ENCODE data around the gene VEGFA. TPM values are rescaled to one million over a fixed set of nuclear protein-coding genes. Genes with fewer than 3 reads are reported as not detected.

Gene VEGFA
- total and polyA plus RNA-seq, 2 experiments from 2014 or later: 148 to 179 TPM

DNA sequence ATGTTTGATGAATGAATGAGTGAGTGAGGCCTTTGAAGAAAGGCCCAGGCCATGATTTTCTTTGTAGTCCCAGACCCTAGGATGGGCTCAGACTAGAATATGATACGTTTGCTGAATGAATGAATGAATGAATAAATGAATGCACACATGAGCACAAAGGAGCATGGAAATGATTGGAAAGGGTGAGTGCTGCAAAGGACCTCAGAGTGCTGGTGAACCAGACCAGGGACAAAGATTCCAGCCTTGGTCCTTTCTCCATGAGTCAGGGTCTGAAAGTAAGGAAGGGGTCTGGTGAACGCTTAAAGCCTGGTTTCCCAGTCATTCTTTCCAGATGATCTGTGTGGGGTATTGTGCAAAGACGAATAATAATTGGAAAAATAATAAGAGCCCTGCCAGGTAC, 42.4 kb upstream of the VEGFA start:
- H3K27me3 ChIP-seq: no peaks in the 10 kb centered on the region
- no peaks in the 10 kb centered on the region for H3K9me3 ChIP-seq (ENCODE audit: low read depth)
- no peak overlapping the region for H3K4me3 ChIP-seq
- no peak overlapping the region for H2AFZ ChIP-seq
- TF ChIP-seq EZH2phosphoT487 (IDR thresholded peaks at IDR 0.05; ENCODE audit: low read depth, severe bottlenecking, unreplicated experiment) (no peak), EZH2 (IDR thresholded peaks at IDR 0.05; ENCODE audit: borderline replicate concordance) (no peak)
- TF ChIP-seq, protein P1, sequence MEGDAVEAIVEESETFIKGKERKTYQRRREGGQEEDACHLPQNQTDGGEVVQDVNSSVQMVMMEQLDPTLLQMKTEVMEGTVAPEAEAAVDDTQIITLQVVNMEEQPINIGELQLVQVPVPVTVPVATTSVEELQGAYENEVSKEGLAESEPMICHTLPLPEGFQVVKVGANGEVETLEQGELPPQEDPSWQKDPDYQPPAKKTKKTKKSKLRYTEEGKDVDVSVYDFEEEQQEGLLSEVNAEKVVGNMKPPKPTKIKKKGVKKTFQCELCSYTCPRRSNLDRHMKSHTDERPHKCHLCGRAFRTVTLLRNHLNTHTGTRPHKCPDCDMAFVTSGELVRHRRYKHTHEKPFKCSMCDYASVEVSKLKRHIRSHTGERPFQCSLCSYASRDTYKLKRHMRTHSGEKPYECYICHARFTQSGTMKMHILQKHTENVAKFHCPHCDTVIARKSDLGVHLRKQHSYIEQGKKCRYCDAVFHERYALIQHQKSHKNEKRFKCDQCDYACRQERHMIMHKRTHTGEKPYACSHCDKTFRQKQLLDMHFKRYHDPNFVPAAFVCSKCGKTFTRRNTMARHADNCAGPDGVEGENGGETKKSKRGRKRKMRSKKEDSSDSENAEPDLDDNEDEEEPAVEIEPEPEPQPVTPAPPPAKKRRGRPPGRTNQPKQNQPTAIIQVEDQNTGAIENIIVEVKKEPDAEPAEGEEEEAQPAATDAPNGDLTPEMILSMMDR (IDR thresholded peaks at IDR 0.05; ENCODE audit: poor library complexity): no peak
- no peaks in the 10 kb centered on the region for H3K79me2 ChIP-seq
- H3K4me2 ChIP-seq: no peak overlapping the region
- no peaks in the 10 kb centered on the region for H4K20me1 ChIP-seq (ENCODE audit: insufficient read depth, poor library complexity, severe bottlenecking)
- WGBS (ENCODE audit: low lambda C conversion rate, missing lambda C conversion rate): 82% methylated on average over 3 of the region's 3 CpGs
- no peaks in the 10 kb centered on the region for H3K36me3 ChIP-seq (replicated peaks; ENCODE audit: insufficient read depth, low read depth)
- no peaks in the 10 kb centered on the region for H3K9me2 ChIP-seq (replicated peaks; ENCODE audit: insufficient read depth)
- DNase-seq (ENCODE audit: low spot score): no peak
- H3K27ac ChIP-seq: no peak overlapping the region
- H3K4me1 ChIP-seq (ENCODE audit: insufficient read depth): peaks cover 10% of the 10 kb centered on the region

DNA sequence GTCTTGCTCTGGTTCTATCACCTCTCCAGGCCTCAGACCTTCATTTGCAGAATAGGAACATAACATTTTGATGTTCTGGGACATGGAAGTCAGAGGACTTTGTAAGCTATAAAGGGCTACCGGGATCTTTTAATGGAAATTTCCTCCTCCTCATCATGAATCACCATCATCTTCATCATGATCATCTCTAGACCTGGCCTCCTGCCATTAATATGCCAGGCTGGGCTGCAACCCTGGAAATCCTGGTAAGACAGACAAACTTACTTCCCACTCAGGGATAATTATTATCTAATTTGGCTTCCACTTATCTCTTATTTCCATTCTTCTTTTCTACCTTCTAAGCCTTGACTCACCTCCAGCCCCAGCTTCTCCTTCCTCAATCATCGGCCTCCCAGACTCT, 41.4 kb upstream of the VEGFA start:
- no peaks in the 10 kb centered on the region for H3K9me2 ChIP-seq (replicated peaks; ENCODE audit: insufficient read depth)
- H3K9me3 ChIP-seq (ENCODE audit: low read depth): no peaks in the 10 kb centered on the region
- WGBS (ENCODE audit: low lambda C conversion rate, missing lambda C conversion rate): 98% methylated on average over 2 of the region's 2 CpGs
- H2AFZ ChIP-seq: no peak overlapping the region
- no peak overlapping the region for H3K4me2 ChIP-seq
- H3K36me3 ChIP-seq (replicated peaks; ENCODE audit: insufficient read depth, low read depth): no peaks in the 10 kb centered on the region
- no peaks in the 10 kb centered on the region for H3K79me2 ChIP-seq
- H4K20me1 ChIP-seq (ENCODE audit: insufficient read depth, poor library complexity, severe bottlenecking): no peaks in the 10 kb centered on the region
- TF ChIP-seq, protein P1 (IDR thresholded peaks at IDR 0.05; ENCODE audit: poor library complexity): no peak
- no peak for TF ChIP-seq EZH2 (IDR thresholded peaks at IDR 0.05; ENCODE audit: borderline replicate concordance)
- TF ChIP-seq EZH2phosphoT487 (IDR thresholded peaks at IDR 0.05; ENCODE audit: low read depth, severe bottlenecking, unreplicated experiment): no peak
- H3K4me3 ChIP-seq: no peak overlapping the region
- no peak overlapping the region for H3K27ac ChIP-seq
- no peaks in the 10 kb centered on the region for H3K27me3 ChIP-seq
- no peak for DNase-seq (ENCODE audit: low spot score)
- peaks cover 10% of the 10 kb centered on the region for H3K4me1 ChIP-seq (ENCODE audit: insufficient read depth)

DNA sequence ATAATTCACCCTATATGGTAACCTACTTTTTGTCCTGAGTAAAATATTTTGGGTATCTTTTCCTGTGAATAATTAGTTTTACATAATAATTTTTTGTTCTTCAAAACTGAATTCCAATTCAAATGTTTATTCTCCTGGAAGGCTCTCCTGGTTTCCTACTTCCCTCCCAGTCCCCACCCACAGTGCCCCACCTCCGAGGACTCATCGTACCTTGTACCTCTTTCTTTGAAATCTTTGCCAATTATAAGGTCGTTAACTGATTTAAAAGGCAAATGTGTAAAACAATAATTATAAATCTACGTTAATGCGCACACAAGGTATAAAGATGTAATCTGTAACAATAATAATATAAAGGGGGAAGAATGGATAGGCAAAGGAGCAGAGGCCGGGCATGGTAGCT, 40.5 kb upstream of the VEGFA start:
- H3K36me3 ChIP-seq (replicated peaks; ENCODE audit: insufficient read depth, low read depth): no peaks in the 10 kb centered on the region
- no peak overlapping the region for H3K4me3 ChIP-seq
- 91% methylated on average over 6 of the region's 6 CpGs for WGBS (ENCODE audit: low lambda C conversion rate, missing lambda C conversion rate)
- no peak overlapping the region for H3K4me2 ChIP-seq
- H2AFZ ChIP-seq: no peak overlapping the region
- TF ChIP-seq EZH2phosphoT487 (IDR thresholded peaks at IDR 0.05; ENCODE audit: low read depth, severe bottlenecking, unreplicated experiment) (no peak), EZH2 (IDR thresholded peaks at IDR 0.05; ENCODE audit: borderline replicate concordance) (no peak)
- TF ChIP-seq, protein P1 (IDR thresholded peaks at IDR 0.05; ENCODE audit: poor library complexity): no peak
- H3K27ac ChIP-seq: no peak overlapping the region
- no peaks in the 10 kb centered on the region for H3K27me3 ChIP-seq
- H4K20me1 ChIP-seq (ENCODE audit: insufficient read depth, poor library complexity, severe bottlenecking): no peaks in the 10 kb centered on the region
- H3K9me3 ChIP-seq (ENCODE audit: low read depth): no peaks in the 10 kb centered on the region
- H3K79me2 ChIP-seq: no peaks in the 10 kb centered on the region
- H3K9me2 ChIP-seq (replicated peaks; ENCODE audit: insufficient read depth): no peaks in the 10 kb centered on the region
- no peak for DNase-seq (ENCODE audit: low spot score)
- H3K4me1 ChIP-seq (ENCODE audit: insufficient read depth): peaks cover 10% of the 10 kb centered on the region

DNA sequence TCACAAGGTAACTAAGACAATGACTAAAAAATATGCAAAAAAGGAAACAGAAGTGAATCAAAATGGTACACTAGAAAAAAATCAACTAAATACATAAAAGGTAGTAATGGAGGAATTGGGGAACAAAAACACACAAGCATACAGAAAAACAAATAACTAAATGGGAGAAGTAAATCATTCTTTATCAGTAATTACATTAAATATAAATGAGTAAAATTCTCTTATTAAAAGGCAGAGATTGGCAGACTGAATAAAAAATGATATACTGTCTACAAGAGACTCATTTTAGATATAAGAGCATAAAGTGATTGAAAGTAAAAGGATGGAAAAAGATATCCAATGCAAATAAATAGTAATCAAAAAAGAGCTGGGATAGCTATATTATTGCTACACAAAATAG, 39.4 kb upstream of the VEGFA start:
- H3K27me3 ChIP-seq: no peaks in the 10 kb centered on the region
- H3K4me3 ChIP-seq: no peak overlapping the region
- H3K4me2 ChIP-seq: no peak overlapping the region
- H2AFZ ChIP-seq: no peak overlapping the region
- no peaks in the 10 kb centered on the region for H3K79me2 ChIP-seq
- H3K36me3 ChIP-seq (replicated peaks; ENCODE audit: insufficient read depth, low read depth): no peaks in the 10 kb centered on the region
- no peaks in the 10 kb centered on the region for H3K9me3 ChIP-seq (ENCODE audit: low read depth)
- no peak for DNase-seq (ENCODE audit: low spot score)
- H3K27ac ChIP-seq: no peak overlapping the region
- peaks cover under 1% of the 10 kb centered on the region for H3K4me1 ChIP-seq (ENCODE audit: insufficient read depth)
- TF ChIP-seq, protein P1 (IDR thresholded peaks at IDR 0.05; ENCODE audit: poor library complexity): no peak
- TF ChIP-seq EZH2 (IDR thresholded peaks at IDR 0.05; ENCODE audit: borderline replicate concordance) (no peak), EZH2phosphoT487 (IDR thresholded peaks at IDR 0.05; ENCODE audit: low read depth, severe bottlenecking, unreplicated experiment) (no peak)
- no peaks in the 10 kb centered on the region for H3K9me2 ChIP-seq (replicated peaks; ENCODE audit: insufficient read depth)
- H4K20me1 ChIP-seq (ENCODE audit: insufficient read depth, poor library complexity, severe bottlenecking): no peaks in the 10 kb centered on the region

All from hepatocyte (in vitro differentiated cells).